K562 (cell line): Measurements from ENCODE around the gene SCARF2. TPM values are rescaled to one million over a fixed set of nuclear protein-coding genes. Genes with fewer than 3 reads are reported as not detected.

Experiments
- AFF1 ChIP-seq, 2 experiments: fragments of 450-650 bp; IDR thresholded peaks; 2 replicates each; pipeline ENCODE4 v1.6.1; 2018; ENCODE audit warnings: mild to moderate bottlenecking in 2 of 2, low read depth in 1 of 2; ENCODE audit not compliant: partially characterized antibody in 2 of 2
- CBFB ChIP-seq: sonication (generic); formaldehyde crosslinking; IDR thresholded peaks from 2 replicates; pipeline ENCODE4 v1.4.0; 2020; ENCODE audit warnings: mild to moderate bottlenecking, missing genetic modification reagents
- CHD7 ChIP-seq: fragments of 200-600 bp; sonication (generic); IDR thresholded peaks from one replicate; pipeline ENCODE4 v1.6.1; 2012; ENCODE audit warnings: mild to moderate bottlenecking, low read depth, low read length, inconsistent platforms
- FOXP1 ChIP-seq: sonication (generic); formaldehyde crosslinking; IDR thresholded peaks from 2 replicates; pipeline ENCODE4 v1.8.0; 2022; ENCODE audit warnings: mild to moderate bottlenecking, missing genetic modification reagents
- HDGF ChIP-seq: fragments of 450-650 bp; IDR thresholded peaks from 2 replicates; pipeline ENCODE4 v1.6.1; 2016
- STAG1 ChIP-seq: sonication (generic); formaldehyde crosslinking; IDR thresholded peaks from 2 replicates; pipeline ENCODE4 v1.5.0; 2020; ENCODE audit warnings: missing genetic modification reagents, borderline replicate concordance
- TAF15 ChIP-seq: fragments of 200-400 bp; formaldehyde crosslinking; IDR thresholded peaks from 2 replicates; pipeline ENCODE4 v1.6.1; 2017; ENCODE audit warnings: mild to moderate bottlenecking, low read depth, low read length, moderate library complexity
- YBX1 ChIP-seq: fragments of 450-650 bp; IDR thresholded peaks from 2 replicates; pipeline ENCODE4 v1.7.1; 2016; ENCODE audit warnings: mild to moderate bottlenecking
- ZC3H4 ChIP-seq: sonication (generic); formaldehyde crosslinking; IDR thresholded peaks from 2 replicates; pipeline ENCODE4 v1.9.0; 2021; ENCODE audit warnings: missing genetic modification reagents, borderline replicate concordance
- ZFP30 ChIP-seq: fragments of 250-450 bp; sonication (Bioruptor Pico); IDR thresholded peaks from 2 replicates; pipeline ENCODE4 v1.8.0; 2022; ENCODE audit warnings: moderate library complexity, mild to moderate bottlenecking, inconsistent platforms, borderline replicate concordance
- polyA plus RNA-seq, 8 experiments: library from polyadenylated mRNA; depleted of rRNA in 4 of 8; stranded (reverse) in 5 of 8; unstranded in 3 of 8; fragments of >200 nt; fragmentation: Nextera tagmentation in 2 of 8; fragmentation: Illumina TruSeq in 1 of 8; extraction: Ambion mirVana in 2 of 8; extraction: Trizol in 1 of 8; gene quantifications; 2 replicates each; pipeline versions ENCODE4 v1.2.1 to v1.2.3, GENCODE V29; 2011 to 2014; ENCODE audit warnings: inconsistent platforms in 1 of 8, missing spikeins in 1 of 8
- total RNA-seq, 7 experiments: library from RNA; depleted of rRNA in 6 of 7; stranded (reverse); fragments of >200 nt in 6 of 7; fragmentation: Illumina TruSeq in 2 of 7; extraction: Trizol in 2 of 7; gene quantifications; 2 replicates each; pipeline versions ENCODE4 v1.2.1 to v1.2.3, GENCODE V29; 2011 to 2021; ENCODE audit warnings: low replicate concordance in 1 of 7

The SCARF2 gene
- total and polyA plus RNA-seq, 9 of the 15 experiments (the other 6 are each of a cell fraction or from before 2014, with no cell fraction given), result 0.06 to 0.32 (median 0.21) TPM; not detected in 5

GRCh38 chr22:20439928-20440575 is 2.4 kb upstream of the SCARF2 start (continued):
- TF ChIP-seq CHD7 (peak; percentile 58), HDGF (no peak), TAF15 (0 out of 2 replicates have a peak, but pooled peaks have one; percentile 89), FOXP1 (CRISPR knock-in tag) (peak; percentile 82; the same call in 1 of the 2 replicates), STAG1 (CRISPR knock-in tag) (peak; percentile 59; the same call in 1 of the 2 replicates), CBFB (CRISPR knock-in tag) (0 out of 2 replicates have a peak, but pooled peaks have one; percentile 59), AFF1 (IDR thresholded peaks at IDR 0.05; ENCODE audit: low read depth in 1 of 2, partially characterized antibody in 2 of 2) (no peak), ZFP30 (peak; percentile 71; the same call in 1 of the 2 replicates), ZC3H4 (CRISPR knock-in tag) (peak; percentile 84; the same call in 1 of the 2 replicates), YBX1 (no peak)
